Measurements from ENCODE around the gene CKAP5.

DNA sequence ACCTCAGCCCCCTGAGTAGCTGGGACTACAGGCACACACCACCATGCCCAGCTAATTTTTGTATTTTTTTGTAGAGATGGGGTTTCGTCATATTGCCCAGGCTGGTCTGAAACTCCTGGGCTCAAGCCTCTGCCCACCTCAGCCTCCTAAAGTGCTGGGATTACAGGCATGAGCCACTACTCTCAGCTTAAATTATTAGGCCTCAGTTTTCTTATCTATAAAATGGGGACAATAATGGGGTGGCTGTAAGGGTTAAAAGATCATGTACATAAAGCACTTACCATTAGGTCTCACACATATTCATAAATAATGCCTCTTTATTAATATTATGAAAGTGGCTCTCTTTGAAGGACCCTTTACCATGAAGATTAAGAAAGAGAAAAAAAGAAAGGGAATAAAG lies 31.5 kb upstream of the CKAP5 start:
- TF ChIP-seq POLR2AphosphoS5 (IDR thresholded peaks at IDR 0.05; ENCODE audit: low read depth, low read length) (no peak), POLR2A (IDR thresholded peaks at IDR 0.05; ENCODE audit: low read depth, low read length) (no peak), TAF1 (IDR thresholded peaks at IDR 0.05; ENCODE audit: borderline replicate concordance, low read depth, low read length) (no peak)
